HG03175 (cell line): ENCODE measurements around the gene COL4A2.
"Not testable (repeated sequence)": the region's sequence is repeated elsewhere in the genome, so short reads cannot be mapped to it uniquely, and the experiment has no call there.

Source experiments
- ATAC-seq: cut with Tn5 transposase; IDR thresholded peaks from one replicate; pipeline ENCODE4 v1.9.1; 2021; ENCODE audit warnings: mild to moderate bottlenecking, moderate library complexity; ENCODE audit not compliant: unreplicated experiment

The COL4A2 gene

DNA sequence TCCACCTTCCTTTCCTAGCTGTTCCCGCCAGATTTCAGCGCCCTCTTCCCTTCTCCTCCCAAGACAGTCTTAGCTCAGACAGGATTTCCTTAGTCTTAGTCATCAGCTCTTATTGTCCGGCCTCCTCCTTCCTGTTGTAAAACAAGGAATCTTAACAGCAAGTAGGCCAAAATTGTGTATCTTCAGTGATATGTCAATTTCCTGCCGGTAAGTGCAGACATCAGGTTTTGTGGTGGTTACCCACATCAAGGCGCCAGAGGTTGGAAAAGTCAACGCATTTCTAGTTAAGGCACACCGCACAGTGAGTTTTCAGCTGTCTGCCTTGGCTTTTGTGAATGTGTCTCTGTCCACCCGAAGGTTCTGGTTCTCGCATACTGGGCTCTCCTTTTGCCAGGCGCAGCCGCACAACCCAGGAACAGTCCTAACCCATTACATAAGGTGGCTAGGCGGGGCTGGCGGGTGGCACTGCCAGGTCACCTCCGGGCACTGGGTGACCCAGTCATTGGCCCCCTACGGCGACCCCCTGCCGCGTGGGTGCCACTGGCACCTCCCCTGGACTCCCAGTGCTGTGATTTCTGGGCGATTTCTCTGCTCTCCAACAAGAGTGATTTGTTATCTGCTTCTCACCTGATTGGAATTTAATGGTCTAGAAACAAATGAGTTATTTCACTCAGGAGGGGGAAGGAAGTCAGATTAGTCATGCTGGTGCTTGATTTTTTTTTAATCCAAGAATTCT lies 12.9 kb downstream of the COL4A2 start:
- no peak for ATAC-seq

DNA sequence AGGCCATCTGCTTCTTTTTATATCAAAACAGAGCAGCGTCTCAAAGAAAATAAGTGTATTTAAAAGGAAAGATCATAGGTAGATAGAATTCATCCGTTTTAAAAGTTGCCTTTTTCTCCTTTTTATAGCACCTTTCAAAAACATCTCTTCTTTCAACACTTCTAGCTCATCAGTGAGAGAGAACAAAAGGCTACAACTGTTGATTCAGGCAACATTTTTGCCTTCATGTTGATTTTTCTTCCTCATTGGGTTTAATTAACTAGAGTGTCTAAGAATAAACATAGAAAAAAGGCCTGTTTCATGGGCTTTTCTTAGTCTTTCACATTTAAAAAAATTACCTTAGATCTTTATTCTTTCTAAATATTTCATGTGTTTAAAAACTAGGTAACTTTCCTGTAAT lies 13.6 kb downstream of the COL4A2 start:
- ATAC-seq, result no peak

DNA sequence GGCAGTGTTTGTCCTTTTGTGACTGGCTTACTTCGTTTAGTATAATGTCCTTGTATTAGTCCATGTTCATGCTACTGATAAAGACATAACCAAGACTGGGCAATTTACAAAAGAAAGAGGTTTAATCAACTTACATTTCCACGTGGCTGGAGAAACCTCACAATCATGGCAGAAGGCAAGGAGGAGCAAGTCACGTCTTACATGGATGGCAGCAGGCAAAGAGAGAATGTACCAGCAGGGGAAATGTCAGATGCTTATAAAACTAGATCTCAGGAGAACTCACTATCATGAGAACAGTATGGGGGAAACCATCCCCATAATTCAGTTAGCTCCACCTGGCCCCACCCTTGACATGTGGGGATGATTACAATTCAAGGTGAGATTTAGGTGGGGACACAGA lies 14.5 kb downstream of the COL4A2 start:
- ATAC-seq, result not testable (repeated sequence)

DNA sequence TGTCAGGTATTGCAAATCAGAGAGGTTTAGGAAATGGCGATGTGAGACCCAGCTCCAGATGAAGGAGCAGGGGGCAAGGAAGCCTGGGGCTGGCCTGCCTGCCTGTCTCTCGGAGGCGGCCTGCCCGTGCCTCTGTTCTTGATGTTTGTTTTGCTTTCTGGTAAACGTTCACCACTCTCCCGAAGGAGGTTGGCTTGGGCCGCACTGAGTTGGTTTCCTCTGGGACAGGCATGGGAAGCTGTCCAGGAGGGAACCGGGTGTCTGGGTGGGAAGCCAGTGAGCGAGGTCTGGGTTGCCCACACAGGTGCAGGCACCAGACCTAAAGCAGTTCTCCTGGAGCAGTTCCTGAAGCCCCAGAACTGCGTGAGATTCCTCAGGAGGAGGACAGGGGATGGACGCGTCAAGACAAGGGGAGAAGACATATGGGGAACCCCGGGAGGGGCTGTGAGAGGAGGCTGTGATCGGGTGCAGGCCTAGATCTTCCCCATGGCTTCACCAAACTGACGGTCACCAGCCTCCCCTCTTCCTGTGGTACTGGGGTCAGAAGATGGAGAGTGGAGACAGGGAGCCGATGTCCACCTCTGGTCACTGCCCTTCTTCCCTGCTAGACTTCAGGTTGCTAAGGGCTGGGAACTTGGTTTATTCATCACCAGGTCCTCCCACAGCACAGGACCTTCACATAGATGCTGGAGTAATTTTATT lies 15.2 kb downstream of the COL4A2 start:
- ATAC-seq, result no peak

DNA sequence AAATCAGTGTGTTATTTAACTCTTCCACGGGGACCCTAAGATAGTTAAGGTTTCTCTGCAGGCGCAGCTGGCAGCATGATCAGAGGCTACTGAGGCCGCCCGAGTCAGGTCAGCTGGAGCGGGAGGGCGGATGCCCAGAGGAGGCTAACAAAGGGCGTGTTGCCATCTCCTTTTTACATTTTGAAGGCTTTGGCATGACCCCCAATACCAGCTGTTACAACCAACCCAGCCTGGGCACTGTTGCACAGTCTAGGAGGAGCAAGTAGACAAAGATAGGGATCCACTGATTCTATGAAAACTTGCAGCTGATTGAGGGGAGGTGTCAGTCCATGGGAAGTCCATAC lies 15.7 kb downstream of the COL4A2 start:
- ATAC-seq, result no peak

DNA sequence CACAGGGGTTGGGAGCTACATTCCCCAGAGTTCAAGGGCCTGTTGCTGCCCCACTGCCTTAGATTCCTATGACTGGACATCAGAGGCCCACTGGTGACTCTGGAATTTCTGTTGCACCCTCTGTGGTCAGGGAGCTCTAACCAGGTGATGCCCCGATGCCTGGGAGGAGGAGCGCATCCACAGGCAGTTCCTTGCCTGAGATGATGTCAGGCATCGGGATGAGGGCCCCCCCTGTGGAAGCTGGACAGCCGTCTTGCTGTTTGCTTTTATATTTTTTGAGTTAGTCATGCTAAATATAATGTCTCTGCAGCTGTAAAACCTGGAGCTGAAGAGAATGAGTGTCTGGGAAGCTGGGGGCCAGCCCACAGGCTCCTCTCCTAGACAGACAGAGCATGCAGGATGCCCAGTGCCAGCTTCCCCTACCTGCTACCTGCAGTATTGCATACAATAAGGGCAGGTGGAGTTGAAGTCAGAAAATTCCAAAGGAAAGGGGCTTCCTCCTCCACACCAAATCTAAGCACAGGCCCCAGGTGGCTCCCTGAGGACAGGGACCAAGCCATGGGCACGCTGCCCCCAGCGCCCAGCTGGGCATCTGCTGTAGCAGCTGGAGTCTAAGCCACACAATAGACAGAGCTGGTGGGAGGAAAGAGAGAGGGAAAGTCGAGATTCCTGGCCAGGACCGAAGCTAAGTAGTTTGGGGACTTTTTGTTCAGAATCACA lies 16.2 kb downstream of the COL4A2 start:
- no peak for ATAC-seq

DNA sequence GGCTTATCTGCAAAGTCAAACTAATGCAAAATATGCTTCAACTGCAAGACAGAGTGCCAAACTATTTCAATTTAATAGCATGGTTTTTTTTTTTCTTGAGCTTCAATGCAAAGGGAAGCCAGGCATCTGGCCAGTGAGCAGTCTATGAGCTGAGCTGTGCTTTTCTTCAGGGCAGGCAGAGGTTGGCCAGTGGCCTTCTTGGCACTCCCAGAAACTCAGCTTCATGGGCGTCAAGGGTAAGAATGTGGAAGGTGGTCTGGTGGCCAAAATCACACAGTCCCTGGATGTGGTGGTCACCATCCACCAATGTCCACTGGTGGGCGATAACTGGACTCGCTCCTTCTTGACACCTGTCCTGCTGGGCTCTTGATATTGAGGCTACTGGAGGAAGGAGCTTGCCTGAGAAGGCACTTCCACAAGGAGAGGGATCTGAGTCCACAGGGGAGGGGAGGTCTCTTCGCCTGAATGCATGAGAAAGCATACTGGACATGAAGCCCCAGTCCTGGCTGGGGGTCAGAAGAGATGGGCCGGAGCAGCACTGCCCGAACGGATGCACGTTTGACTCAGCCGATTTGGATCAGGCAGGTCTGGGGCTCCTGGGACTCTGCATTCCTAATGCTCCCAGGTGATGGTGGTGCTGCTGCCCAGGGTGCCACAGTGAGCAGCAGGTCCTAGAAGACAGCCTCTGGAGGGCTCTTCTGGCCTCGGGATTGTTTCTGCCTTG lies 17.1 kb downstream of the COL4A2 start:
- ATAC-seq, result no peak

DNA sequence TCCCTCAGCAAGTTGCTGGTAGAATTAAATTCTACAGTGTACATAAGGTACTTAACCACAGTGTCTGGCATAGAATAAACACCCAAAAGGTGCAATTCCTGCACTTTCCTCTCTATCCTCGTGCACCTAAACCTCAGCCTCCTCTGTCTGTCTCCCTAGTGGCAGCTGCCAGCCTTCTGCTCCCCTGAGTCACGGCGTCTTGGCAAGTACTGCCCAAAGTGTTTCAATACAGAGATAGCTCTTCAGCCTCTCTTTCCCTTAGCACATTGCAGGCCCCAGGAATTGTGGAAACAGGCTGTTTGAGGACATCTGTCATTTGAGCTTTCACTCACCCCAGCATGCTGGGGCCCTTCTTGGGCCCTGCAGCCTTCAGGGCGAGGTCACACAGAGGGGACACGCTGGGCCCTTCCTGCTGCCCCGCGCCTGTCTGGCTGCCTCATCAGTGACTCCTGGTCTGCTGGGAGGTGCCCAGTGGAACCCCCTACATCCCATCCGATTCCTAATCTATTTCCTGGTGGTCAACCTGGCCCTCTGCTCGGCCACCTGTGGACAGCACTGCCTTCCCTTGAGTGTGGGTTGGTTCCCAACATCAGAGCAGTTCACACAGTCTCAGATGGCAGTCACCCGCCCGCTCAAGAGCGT lies 19.3 kb downstream of the COL4A2 start:
- ATAC-seq, result no peak

DNA sequence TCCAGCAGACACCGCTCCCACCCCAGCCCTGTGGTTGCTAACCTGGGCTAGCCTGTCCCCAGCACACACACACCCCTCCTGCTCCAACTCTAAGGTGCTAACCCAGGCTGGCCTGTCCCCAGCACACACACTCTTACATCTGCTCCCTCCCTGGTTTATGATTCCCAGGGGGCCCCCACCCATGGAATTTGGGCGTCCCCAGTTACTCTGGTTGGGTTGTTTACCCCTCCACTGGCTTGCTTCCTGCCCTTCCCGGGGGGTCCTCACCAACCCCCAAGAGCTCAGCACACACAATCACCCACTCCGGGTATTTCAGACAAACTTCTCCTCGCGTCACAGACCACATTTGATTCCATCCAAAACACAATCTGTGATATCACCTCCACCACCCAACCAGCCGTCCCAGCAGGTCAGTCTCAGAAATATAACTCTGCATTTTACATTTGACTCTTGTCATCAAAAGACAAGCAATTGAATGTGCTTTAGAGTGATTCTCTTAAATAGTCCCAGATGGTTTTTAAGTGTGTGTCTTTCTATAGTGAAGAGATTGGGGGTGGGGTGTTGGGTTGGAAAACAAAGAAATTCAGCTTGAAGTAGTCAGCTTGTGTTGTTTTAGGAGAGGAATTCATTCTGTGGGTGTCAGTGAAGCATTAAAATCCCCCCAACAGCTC lies 20.1 kb downstream of the COL4A2 start:
- ATAC-seq, result no peak

DNA sequence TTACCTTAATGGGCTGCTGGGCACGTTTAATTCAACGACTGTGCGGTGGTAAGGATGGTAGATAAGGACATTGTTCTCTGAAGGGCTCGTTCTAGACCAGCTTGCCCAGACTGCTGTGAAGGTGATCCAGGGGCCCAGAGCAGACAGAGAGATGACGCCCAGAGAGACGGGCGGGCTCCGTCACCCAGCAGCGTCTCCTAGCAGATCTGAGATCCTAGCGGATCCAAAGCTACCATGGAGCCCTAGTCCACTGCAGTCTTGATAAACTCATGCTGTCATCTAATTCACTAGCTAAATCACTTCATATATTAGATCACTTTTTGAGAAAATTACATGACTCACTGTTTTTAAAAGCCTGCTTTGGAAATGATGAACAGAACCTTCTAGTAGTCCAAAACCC lies 21.5 kb downstream of the COL4A2 start:
- no peak for ATAC-seq

DNA sequence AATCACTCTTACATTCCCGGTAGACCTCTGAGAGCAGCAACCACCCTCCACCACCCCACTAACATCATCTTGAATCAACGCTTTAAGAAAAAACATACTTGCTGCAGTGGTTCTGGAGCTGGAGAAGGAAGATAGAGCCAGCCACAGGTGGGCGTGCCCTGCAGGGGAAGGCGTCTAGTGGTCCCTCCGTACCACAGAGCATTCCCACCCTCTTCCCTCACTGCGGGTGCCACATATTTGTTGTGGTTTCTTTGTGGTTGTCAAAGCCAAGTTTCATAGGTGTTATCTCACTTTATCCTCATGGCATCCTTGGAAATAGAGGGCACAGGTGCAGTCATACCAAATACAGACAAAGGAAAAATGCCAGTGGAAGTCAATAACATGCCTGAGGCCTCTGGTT lies 22.2 kb downstream of the COL4A2 start:
- ATAC-seq, result no peak

DNA sequence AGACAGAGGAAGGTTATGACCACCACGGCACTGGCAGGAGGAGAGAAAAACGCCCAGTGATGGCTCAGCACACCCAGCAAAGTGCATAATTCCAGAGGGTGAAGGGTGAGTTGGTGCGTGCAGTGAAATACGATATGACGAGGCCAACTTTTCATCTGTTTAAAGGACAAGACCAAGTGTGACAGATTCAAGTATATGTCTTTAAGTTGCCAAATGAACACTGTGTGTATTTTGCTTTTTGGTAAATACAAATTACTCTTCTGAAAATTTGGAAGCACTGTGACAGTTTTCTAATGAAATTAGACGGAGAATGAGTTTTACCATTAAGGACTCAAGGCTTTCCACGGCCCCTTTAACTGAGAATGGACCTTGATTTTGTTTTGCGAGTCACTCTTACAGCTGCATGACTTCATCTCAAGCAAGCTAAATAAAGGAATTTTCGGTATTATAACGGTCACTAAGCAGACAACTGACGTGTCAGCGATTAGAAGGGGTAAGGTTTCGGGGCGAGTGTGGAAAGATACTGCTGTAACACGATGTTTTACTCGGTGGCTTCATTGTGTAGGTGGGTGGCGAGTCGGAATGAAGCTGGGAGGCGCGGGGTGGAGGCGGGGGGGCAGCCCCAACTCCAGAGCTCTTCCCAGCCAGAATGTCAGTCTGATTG lies 22.8 kb downstream of the COL4A2 start:
- no peak for ATAC-seq

DNA sequence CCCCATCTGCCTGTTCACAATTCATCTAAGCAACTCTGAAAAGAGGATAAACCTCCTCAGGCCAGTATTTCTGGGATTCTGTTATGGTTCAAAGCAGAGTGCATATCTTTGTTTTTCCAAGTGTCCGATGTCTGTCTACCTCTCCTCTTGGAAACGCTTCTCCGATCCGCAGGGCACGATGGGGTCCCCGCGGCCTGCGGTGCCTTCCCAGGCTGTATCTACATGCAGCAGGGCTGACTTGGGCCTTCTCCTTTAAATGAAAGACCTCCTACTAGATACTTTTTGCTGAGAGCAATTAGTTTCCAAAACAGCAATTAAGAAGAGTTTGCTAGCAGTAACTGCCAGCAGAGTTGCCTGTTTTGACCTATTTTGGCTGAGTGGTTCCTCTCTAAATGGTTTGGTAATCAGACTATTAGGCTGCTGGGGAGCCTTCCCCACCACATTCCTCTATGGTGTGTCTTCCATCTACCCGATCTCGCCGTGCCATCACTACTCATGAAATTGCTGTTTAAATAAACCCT lies 23.5 kb downstream of the COL4A2 start:
- no peak for ATAC-seq

DNA sequence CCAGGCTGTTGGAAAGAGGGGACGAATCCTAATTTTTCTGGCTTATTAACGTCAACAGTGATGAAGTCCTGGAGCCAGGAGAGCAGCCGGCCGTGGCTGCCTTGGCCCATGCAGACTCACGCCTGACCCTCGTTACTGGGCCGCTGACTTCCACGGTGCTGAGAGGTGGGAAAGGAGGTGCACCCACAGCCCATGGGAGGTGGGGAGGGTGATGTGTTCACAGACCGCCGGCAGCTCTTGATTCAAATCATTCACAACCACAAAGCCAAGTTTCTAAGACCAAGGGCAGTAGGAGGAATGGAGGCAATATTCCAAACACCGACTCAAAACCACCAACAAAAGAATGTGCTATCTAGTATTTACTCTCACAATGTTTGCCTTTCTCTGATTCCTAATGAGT lies 24.3 kb downstream of the COL4A2 start:
- ATAC-seq, result no peak

DNA sequence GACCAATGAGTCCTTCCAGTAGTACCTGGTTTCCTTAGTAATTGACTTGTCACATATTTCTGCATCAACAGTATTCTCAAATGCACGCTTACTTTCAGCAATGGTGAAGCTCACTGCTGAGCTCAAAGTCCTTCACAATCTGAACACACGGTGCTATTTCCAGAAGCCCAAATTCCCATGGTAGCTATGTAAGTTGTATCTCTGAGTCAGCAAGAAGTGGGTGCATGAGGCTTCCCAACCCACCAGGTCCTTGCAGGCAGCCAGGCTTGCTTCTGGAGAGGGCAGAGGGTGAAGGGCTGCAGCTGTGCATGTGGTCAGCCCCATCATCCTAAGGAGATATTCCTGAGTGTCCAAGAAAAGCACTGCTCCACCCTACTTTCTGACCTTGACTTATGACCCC lies 25.7 kb downstream of the COL4A2 start:
- ATAC-seq, result no peak

DNA sequence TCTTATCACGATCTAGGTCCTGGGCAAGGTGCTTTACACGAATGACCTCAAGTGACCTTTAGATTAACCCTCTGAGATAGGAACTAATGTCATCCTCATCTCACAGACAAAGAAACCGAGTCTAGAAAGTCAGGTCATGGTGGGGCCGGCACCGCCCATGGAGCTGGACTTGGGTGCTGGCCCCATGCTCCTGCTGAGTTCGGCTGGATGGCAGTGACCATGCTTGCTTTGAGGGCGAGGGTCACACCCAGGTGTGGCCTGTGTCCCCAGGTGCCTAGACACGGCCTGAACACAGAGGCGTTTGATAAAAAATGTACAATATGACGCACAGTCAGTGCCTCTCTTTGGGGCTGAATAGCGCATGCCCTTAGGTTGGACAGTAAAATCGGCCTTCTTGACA lies 26.8 kb downstream of the COL4A2 start:
- no peak for ATAC-seq

DNA sequence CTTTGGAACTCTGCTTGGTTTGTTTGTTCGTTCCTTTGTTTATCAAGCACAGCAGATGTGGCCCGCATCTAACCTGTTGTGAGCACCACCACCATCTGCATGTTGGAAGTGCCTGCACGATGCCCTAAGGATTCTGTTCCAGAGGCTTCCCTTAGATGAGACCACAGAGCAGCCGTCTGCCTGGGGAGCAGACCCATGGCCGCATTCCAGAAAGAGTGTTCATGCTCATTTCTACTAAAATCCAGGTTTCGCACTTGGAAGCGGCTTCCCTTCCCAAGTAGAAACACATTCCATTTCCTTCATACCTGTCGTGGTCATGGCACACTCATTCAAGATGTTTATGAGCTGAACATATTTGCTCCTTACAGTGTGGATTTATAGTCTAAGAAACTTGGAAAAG lies 27.2 kb downstream of the COL4A2 start:
- no peak for ATAC-seq

DNA sequence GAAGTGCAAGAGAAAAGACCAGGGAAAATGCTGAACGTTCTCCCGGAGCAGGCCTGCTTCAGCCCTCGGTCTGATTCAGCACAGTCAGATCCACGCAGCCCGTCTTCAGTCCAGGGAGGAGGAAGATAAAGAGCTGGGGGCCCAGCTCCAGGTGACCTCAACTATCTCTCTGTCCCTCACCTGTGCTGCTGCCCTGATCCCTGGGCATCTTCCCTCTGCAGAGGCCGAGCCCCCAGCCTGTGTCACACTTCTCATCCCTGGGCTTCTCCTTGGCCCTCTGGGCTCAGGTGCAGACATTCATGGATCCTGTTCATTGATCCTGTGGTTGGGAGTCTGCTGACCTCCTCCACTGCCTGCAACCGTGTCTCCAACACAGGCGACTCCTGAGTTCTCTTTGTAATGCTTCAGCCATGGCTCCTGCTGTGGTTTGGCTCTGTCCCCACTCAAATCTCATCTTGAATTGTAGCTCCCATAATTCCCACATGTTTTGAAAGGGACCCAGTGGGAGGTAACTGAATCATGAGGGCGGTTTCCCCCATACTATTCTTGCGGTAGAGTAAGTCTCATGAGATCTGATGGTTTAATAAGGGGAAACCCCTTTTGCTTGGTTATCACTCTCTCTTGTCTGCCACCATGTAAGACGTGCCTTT lies 27.9 kb downstream of the COL4A2 start:
- no peak for ATAC-seq

DNA sequence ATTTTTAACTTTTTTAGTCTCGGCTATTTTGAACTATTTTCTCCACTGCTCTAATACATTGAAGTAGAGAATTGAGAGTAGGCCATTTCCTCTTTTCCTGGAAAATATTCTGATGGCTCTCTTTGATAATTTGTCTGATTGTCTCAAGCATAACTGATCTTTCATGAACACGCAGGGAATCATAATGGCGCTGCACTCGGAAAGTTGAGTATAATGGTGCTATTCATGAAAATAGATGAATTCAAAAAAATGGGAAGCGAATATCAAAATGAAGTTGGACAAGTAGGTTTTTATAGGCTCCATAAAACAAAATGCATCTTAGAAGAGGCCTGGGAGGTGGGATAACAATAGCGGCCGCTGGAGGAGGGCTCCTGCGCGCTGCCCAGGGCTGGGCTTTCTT lies 29.0 kb downstream of the COL4A2 start:
- ATAC-seq, result no peak
